Fibroblast of lung (primary cell): Measurements from ENCODE around the gene ME1.

Experiments used
- CTCF ChIP-seq, 2 donors: IDR thresholded peaks in 1 of 2; conservative IDR thresholded peaks in 1 of 2; 1 replicate in 1 of 2; 2 replicates in 1 of 2; pipeline ENCODE4 v1.5.1; 2011 to 2012; ENCODE audit warnings: low read length in 2 of 2, control low read depth in 1 of 2, inconsistent platforms in 1 of 2, low read depth in 1 of 2, mild to moderate bottlenecking in 1 of 2
- EZH2 ChIP-seq: IDR thresholded peaks from 2 replicates; pipeline ENCODE4 v1.5.1; 2012; ENCODE audit warnings: low read length, control low read depth, mild to moderate bottlenecking; ENCODE audit errors: missing control alignments

- TF ChIP-seq CTCF (conservative IDR thresholded peaks at IDR 0.05 in 1 of 2, IDR thresholded peaks at IDR 0.05 in 1 of 2; ENCODE audit: low read depth in 1 of 2, low read length in 2 of 2), result no peak
- TF ChIP-seq EZH2, result no peak
Measured at GRCh38 chr6:83439201-83439600, 8.3 kb upstream of the ME1 start.
